Natural killer cell (primary cell): ENCODE data around the gene ZNF750. TPM values are rescaled to one million over a fixed set of nuclear protein-coding genes. Genes with fewer than 3 reads are reported as not detected.

ENCODE experiments used
- ATAC-seq, 3 donors: fragments of 150-1000 bp in 2 of 3; fragments of 200-7000 bp in 1 of 3; cut with Tn5 transposase; 1 replicate in 1 of 3; 2 replicates in 2 of 3; pipeline ENCODE4 v1.10.0; 2021; ENCODE audit warnings: mild to moderate bottlenecking in 2 of 3, moderate library complexity in 2 of 3
- DNase-seq, 2 donors: peaks; one replicate each; pipeline versions ENCODE4 v3.0.0 to v3.0.0-alpha.2; 2013 to 2021; ENCODE audit warnings: mixed read lengths in 1 of 2
- H3K27ac ChIP-seq: one replicate; pipeline ENCODE4 v1.5.1; 2013; ENCODE audit warnings: mild to moderate bottlenecking, low read length
- H3K27me3 ChIP-seq: one replicate; pipeline ENCODE4 v1.6.1; 2013; ENCODE audit warnings: low read length; ENCODE audit not compliant: control insufficient read depth, insufficient read depth
- H3K36me3 ChIP-seq: one replicate; pipeline ENCODE4 v1.6.1; 2013; ENCODE audit warnings: low read length; ENCODE audit not compliant: control insufficient read depth, insufficient read depth
- H3K4me1 ChIP-seq: one replicate; pipeline ENCODE4 v1.6.1; 2013; ENCODE audit warnings: low read length; ENCODE audit not compliant: control insufficient read depth, insufficient read depth
- H3K4me3 ChIP-seq: one replicate; pipeline ENCODE4 v1.5.1; 2013; ENCODE audit warnings: low read length
- H3K9me3 ChIP-seq: one replicate; pipeline ENCODE4 v1.6.1; 2013; ENCODE audit warnings: low read length; ENCODE audit not compliant: control insufficient read depth, insufficient read depth
- H3K27ac Mint-ChIP-seq, 2 donors: one replicate each; pipeline ENCODE4 v1.8.0; 2022; ENCODE audit warnings: mild to moderate bottlenecking in 2 of 2, mixed read lengths in 2 of 2, moderate library complexity in 1 of 2
- H3K27me3 Mint-ChIP-seq, 2 donors: one replicate each; pipeline ENCODE4 v1.8.0; 2022; ENCODE audit warnings: low read depth in 2 of 2, mixed read lengths in 2 of 2
- H3K36me3 Mint-ChIP-seq: one replicate; pipeline ENCODE4 v1.8.0; 2022; ENCODE audit warnings: mixed read lengths
- H3K4me1 Mint-ChIP-seq, 2 donors: one replicate each; pipeline ENCODE4 v1.8.0; 2022; ENCODE audit warnings: mixed read lengths in 2 of 2
- H3K4me3 Mint-ChIP-seq: one replicate; pipeline ENCODE4 v1.8.0; 2022; ENCODE audit warnings: mild to moderate bottlenecking, moderate library complexity, mixed read lengths
- H3K9me3 Mint-ChIP-seq, 2 donors: one replicate each; pipeline ENCODE4 v1.8.0; 2022; ENCODE audit warnings: mixed read lengths in 2 of 2
- CTCF ChIP-seq: fragments of 200-600 bp; IDR thresholded peaks from one replicate; pipeline ENCODE4 v1.8.0; 2022; ENCODE audit warnings: antibody characterized with exemption
- WGBS: methylation state at CpG from one replicate; pipeline ENCODE4 v1.1.7; 2013; ENCODE audit warnings: missing lambda C conversion rate; ENCODE audit not compliant: insufficient coverage; 5-methylcytosine and 5-hydroxymethylcytosine counted together
- intact Hi-C: fragments of 100-400 bp; cut with micrococcal nuclease; formaldehyde crosslinking; loops from one replicate; pipeline ENCODE4 v1.14.2; 2022
- total RNA-seq, 4 donors: library from RNA; stranded (reverse); fragments of 120-200 nt in 1 of 4; gene quantifications; one replicate each; pipeline versions ENCODE4 v1.2.3 to v1.2.4, GENCODE V29; 2013 to 2022

The ZNF750 gene
- total RNA-seq, 3 donors from 2014 or later (not counting 1 experiment from before 2014, with no cell fraction given): not detected

DNA sequence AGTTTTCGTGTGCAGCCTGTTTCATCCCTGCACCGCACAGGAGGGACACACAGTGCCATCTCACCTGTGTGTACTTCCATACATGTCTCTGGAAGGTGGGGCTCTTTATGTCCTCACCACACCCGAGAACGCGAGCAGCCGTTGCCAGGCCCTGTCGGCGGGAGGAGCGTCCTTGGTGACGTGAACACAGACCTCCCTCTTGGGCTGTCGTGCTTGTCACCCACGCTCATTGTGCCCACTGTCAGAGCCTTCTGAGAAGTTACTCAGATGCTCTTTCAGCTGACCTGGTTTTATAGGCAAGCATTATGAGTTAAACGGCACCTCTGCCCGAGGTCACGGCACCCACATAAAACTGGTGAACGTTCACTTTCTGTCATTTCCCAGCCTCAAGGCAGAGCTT is 40.2 kb downstream of the ZNF750 start:
- no peaks in the 10 kb centered on the region for H3K27me3 ChIP-seq
- H3K36me3 ChIP-seq: no peaks in the 10 kb centered on the region
- H3K4me1 ChIP-seq: no peaks in the 10 kb centered on the region
- no peak for DNase-seq
- H3K27me3 Mint-ChIP-seq: no peaks in the 10 kb centered on the region
- peaks cover 6 to 22% of the 10 kb centered on the region in 2 donors for H3K4me1 Mint-ChIP-seq
- TF ChIP-seq CTCF: no peak
- no peaks in the 10 kb centered on the region for H3K9me3 ChIP-seq
- no peaks in the 10 kb centered on the region for H3K36me3 Mint-ChIP-seq
- H3K27ac Mint-ChIP-seq: no peak overlapping the region
- no peak overlapping the region for H3K4me3 ChIP-seq
- H3K27ac ChIP-seq: no peak overlapping the region
- intact Hi-C loops: no loop called here
- H3K9me3 Mint-ChIP-seq: no peaks in the 10 kb centered on the region
- no peak for ATAC-seq
- whole genome bisulfite sequencing: 92% methylated on average over 16 of the region's 16 CpGs
- no peak overlapping the region for H3K4me3 Mint-ChIP-seq

DNA sequence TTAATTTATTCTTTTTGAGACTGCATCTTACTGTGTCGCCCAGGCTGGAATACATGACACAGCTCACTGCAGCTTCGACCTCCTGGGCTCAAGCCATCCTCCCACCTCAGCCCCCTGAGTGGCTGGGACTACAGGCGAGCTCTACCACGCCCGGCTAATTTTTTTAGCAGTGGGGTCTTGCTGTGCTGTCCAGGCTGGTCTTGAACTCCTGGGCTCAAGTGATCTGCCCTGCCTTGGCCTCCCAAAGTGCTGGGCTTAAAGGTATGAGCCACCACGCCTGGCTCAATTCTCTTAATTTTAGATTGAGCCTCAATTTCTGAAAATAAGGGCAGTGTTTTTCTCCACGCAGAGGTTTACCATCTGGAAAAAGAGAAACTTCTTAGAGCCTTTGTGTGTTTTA is 41.1 kb downstream of the ZNF750 start:
- Histone ChIP-seq H3K4me3 (no peak overlapping the region), H3K9me3 (no peaks in the 10 kb centered on the region), H3K4me1 (no peaks in the 10 kb centered on the region), H3K27me3 (no peaks in the 10 kb centered on the region), H3K27ac (no peak overlapping the region), H3K36me3 (no peaks in the 10 kb centered on the region)
- no peak overlapping the region for H3K27ac Mint-ChIP-seq
- no peak for TF ChIP-seq CTCF
- H3K36me3 Mint-ChIP-seq: no peaks in the 10 kb centered on the region
- 97% methylated on average over 7 of the region's 7 CpGs for WGBS
- intact Hi-C loops: no loop called here
- H3K4me3 Mint-ChIP-seq: no peak overlapping the region
- no peak for DNase-seq
- H3K4me1 Mint-ChIP-seq: peaks cover 6 to 21% of the 10 kb centered on the region in 2 donors
- ATAC-seq: no peak
- no peaks in the 10 kb centered on the region for H3K9me3 Mint-ChIP-seq
- H3K27me3 Mint-ChIP-seq: no peaks in the 10 kb centered on the region

DNA sequence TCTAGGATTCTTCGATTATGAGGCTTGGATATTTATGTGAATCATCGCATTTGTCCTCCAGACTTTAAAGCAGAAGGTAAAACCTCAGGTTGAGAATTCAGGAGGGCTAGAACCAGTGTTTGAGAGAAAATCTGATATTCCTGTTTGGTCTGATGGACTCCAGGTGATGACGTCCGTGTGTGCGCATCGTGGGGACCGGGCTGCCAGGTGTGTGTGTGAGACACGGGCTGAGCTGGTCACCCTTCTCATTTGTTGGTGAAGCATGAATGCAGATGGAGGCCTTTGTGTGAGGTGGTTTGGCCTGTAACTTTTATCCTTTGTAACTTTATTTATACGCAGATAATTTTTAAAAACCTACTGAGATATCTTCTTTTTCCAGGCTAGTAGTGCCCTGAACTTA is 42.8 kb downstream of the ZNF750 start:
- ATAC-seq (no peak), DNase-seq (no peak)
- no peak overlapping the region for H3K27ac ChIP-seq
- no peak overlapping the region for H3K4me3 ChIP-seq
- TF ChIP-seq CTCF: no peak
- intact Hi-C loops: no loop called here
- Mint-ChIP-seq H3K9me3 (no peaks in the 10 kb centered on the region), H3K4me1 (peaks cover 6 to 18% of the 10 kb centered on the region in 2 donors), H3K4me3 (no peak overlapping the region), H3K36me3 (no peaks in the 10 kb centered on the region), H3K27ac (no peak overlapping the region), H3K27me3 (no peaks in the 10 kb centered on the region)
- no peaks in the 10 kb centered on the region for H3K36me3 ChIP-seq
- no peaks in the 10 kb centered on the region for H3K27me3 ChIP-seq
- no peaks in the 10 kb centered on the region for H3K9me3 ChIP-seq
- H3K4me1 ChIP-seq: no peaks in the 10 kb centered on the region
- 95% methylated on average over 8 of the region's 9 CpGs for WGBS

DNA sequence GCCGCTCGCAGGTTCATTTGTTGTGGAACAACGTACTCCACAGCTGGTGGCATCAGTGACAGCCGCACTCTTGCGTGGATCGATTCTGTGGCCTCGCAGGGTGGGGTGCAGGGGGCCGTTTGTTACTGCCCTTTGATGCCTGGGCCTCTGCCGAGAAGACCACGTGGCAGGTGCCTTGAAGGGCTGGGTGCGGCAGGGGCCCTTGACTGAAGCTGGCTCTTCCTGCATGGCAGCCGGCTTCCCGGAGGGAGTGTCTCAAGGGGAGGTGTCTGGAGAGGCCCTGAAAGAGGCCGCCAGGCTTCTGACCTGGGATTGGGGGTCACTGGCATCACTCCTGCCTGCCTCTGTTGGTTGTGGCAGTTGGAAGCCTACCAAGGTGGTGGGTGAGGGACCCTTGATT is 44.2 kb downstream of the ZNF750 start:
- Mint-ChIP-seq H3K27me3 (no peaks in the 10 kb centered on the region), H3K4me1 (peaks cover 0 to 14% of the 10 kb centered on the region in 2 donors), H3K9me3 (no peaks in the 10 kb centered on the region), H3K4me3 (no peak overlapping the region), H3K27ac (no peak overlapping the region), H3K36me3 (no peaks in the 10 kb centered on the region)
- H3K27ac ChIP-seq: no peak overlapping the region
- DNase-seq (no peak), ATAC-seq (no peak)
- no peaks in the 10 kb centered on the region for H3K4me1 ChIP-seq
- H3K27me3 ChIP-seq: no peaks in the 10 kb centered on the region
- 96% methylated on average over 14 of the region's 14 CpGs for WGBS
- H3K36me3 ChIP-seq: no peaks in the 10 kb centered on the region
- no peak for TF ChIP-seq CTCF
- H3K9me3 ChIP-seq: no peaks in the 10 kb centered on the region
- no peak overlapping the region for H3K4me3 ChIP-seq
- intact Hi-C loops: no loop called here
